ENCODE data around the gene DENND1A. TPM values are rescaled to one million over a fixed set of nuclear protein-coding genes. Genes with fewer than 3 reads are reported as not detected.

The DENND1A gene
- total RNA-seq, 1 experiment from 2014 or later = 23.5 TPM

- TF ChIP-seq E2F5 (CRISPR knock-in tag; IDR thresholded peaks at IDR 0.05) (no peak), ZNF423 (CRISPR knock-in tag; IDR thresholded peaks at IDR 0.05) (no peak), MAX (CRISPR knock-in tag; IDR thresholded peaks at IDR 0.05) (no peak), ATF2 (CRISPR knock-in tag; IDR thresholded peaks at IDR 0.05; ENCODE audit: borderline replicate concordance, low read depth) (no peak), GABPB1 (CRISPR knock-in tag; IDR thresholded peaks at IDR 0.05) (no peak), SOX15 (CRISPR knock-in tag; IDR thresholded peaks at IDR 0.05) (no peak), ZNF512 (CRISPR knock-in tag; IDR thresholded peaks at IDR 0.05; ENCODE audit: borderline replicate concordance) (no peak), ZMAT4 (CRISPR knock-in tag; IDR thresholded peaks at IDR 0.05) (no peak)
Observed at GRCh38 chr9:123432331-123433236, 497.3 kb downstream of the DENND1A start (continued).

GRCh38 chr9:123431581-123431980 lies 498.3 kb downstream of the DENND1A start:
- DNase-seq (ENCODE audit: low spot score) = no peak
- no peak overlapping the region for H3K4me3 Mint-ChIP-seq
- no peaks in the 10 kb centered on the region for H3K27me3 Mint-ChIP-seq (ENCODE audit: low read depth)
- peaks cover 11% of the 10 kb centered on the region for H3K36me3 Mint-ChIP-seq
- H3K9me3 Mint-ChIP-seq = no peaks in the 10 kb centered on the region
- no peak overlapping the region for H3K27ac Mint-ChIP-seq
- POLR2A ChIA-PET = interaction anchor here (0.6 kb wide), 1 partner anchor 1000 kb away, joined by 6 read pairs; no protein-coding TSS in a partner anchor
- peaks cover 4% of the 10 kb centered on the region for H3K4me1 Mint-ChIP-seq
- CTCF ChIA-PET = interaction anchor here (1.2 to 1.3 kb wide), 2 partner anchors 17 to 32 kb away, joined by 3 to 6 read pairs; no protein-coding TSS in a partner anchor
- no peak for ATAC-seq
- TF ChIP-seq ATF6 (CRISPR knock-in tag; IDR thresholded peaks at IDR 0.05) (no peak), E2F5 (CRISPR knock-in tag; IDR thresholded peaks at IDR 0.05) (no peak), NR1H2 (CRISPR knock-in tag; IDR thresholded peaks at IDR 0.05) (no peak), FOXP4 (CRISPR knock-in tag; IDR thresholded peaks at IDR 0.05) (no peak), GABPB1 (CRISPR knock-in tag; IDR thresholded peaks at IDR 0.05) (no peak), ZMAT4 (CRISPR knock-in tag; IDR thresholded peaks at IDR 0.05) (no peak), NFATC4 (CRISPR knock-in tag; IDR thresholded peaks at IDR 0.05) (no peak), AFF4 (CRISPR knock-in tag; IDR thresholded peaks at IDR 0.05; ENCODE audit: borderline replicate concordance) (no peak), PRRX2 (CRISPR knock-in tag; IDR thresholded peaks at IDR 0.05) (no peak), HMGXB4 (CRISPR knock-in tag; IDR thresholded peaks at IDR 0.05) (no peak), USF1 (CRISPR knock-in tag; IDR thresholded peaks at IDR 0.05) (no peak)
